ENCODE data around the gene GAS2L1.

Gene GAS2L1

GRCh38 chr22:29299136-29299900 lies 7.1 kb upstream of the GAS2L1 start:
- H3K4me3 Mint-ChIP-seq: no peak overlapping the region
- H3K27me3 Mint-ChIP-seq (ENCODE audit: low read depth): no peaks in the 10 kb centered on the region
- H3K36me3 Mint-ChIP-seq (ENCODE audit: low read depth): peaks cover 67% of the 10 kb centered on the region
- H3K27ac Mint-ChIP-seq: peak overlapping the region in 2 of 3 experiments; percentile 33 to 63
- H3K4me1 Mint-ChIP-seq: no peaks in the 10 kb centered on the region
- no peak for TF ChIP-seq CTCF (IDR thresholded peaks at IDR 0.05; ENCODE audit: unreplicated experiment in 3 of 3)
- H3K9me3 Mint-ChIP-seq: no peaks in the 10 kb centered on the region

GRCh38 chr22:29300467-29300806 lies 6.0 kb upstream of the GAS2L1 start:
- H3K9me3 Mint-ChIP-seq: no peaks in the 10 kb centered on the region
- no peak overlapping the region for H3K4me3 Mint-ChIP-seq
- H3K36me3 Mint-ChIP-seq (ENCODE audit: low read depth): peaks cover 59% of the 10 kb centered on the region
- H3K27me3 Mint-ChIP-seq (ENCODE audit: low read depth): peaks cover 3% of the 10 kb centered on the region
- TF ChIP-seq CTCF (IDR thresholded peaks at IDR 0.05; ENCODE audit: unreplicated experiment in 3 of 3): no peak
- H3K4me1 Mint-ChIP-seq: no peaks in the 10 kb centered on the region
- peak overlapping the region in 1 of 3 experiments; percentile 6 for H3K27ac Mint-ChIP-seq

DNA sequence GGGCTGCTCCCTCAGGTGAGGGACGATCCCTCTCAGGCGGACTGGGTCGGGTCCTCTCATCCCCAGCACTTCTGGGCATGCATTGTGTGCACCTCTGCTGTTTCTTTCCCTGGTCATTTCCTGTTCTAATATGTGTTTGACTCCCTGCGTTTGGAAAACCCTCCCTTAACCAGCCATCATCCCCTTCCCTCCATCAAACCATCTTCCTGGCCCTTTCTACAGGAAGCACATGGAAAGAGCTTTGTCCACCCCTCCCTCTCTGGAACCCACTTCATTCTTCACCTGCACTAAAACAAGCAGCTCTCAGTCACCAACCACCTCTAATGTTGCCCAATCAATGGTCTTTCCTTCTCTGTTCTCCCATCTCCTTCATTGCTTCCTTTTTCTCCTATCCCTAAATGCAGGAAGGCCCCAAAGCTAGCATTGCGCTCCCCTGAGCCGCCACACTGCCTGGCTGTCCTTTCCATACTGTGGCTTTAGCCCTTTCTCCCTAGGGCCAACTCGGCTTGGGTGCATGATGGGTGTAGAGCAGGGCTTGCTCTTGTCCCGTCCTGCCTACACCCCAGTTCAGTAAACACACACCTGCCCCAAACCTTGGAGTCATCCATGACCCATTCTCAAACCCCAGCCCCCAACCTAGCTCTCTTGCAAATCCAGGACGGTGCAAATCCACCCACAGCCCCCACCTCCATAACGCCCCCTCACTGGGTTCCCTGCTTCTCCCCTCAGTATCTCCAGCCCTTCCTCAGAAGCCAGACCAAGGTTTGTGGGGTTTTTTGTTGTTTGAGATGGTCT lies 5.4 kb upstream of the GAS2L1 start:
- TF ChIP-seq CTCF (IDR thresholded peaks at IDR 0.05; ENCODE audit: unreplicated experiment in 3 of 3): no peak
- no peaks in the 10 kb centered on the region for H3K4me1 Mint-ChIP-seq
- peaks cover 53% of the 10 kb centered on the region for H3K36me3 Mint-ChIP-seq (ENCODE audit: low read depth)
- peak overlapping the region in 2 of 3 experiments; percentile 4 to 6 for H3K27ac Mint-ChIP-seq
- H3K9me3 Mint-ChIP-seq: no peaks in the 10 kb centered on the region
- peaks cover 3% of the 10 kb centered on the region for H3K27me3 Mint-ChIP-seq (ENCODE audit: low read depth)
- H3K4me3 Mint-ChIP-seq: no peak overlapping the region

DNA sequence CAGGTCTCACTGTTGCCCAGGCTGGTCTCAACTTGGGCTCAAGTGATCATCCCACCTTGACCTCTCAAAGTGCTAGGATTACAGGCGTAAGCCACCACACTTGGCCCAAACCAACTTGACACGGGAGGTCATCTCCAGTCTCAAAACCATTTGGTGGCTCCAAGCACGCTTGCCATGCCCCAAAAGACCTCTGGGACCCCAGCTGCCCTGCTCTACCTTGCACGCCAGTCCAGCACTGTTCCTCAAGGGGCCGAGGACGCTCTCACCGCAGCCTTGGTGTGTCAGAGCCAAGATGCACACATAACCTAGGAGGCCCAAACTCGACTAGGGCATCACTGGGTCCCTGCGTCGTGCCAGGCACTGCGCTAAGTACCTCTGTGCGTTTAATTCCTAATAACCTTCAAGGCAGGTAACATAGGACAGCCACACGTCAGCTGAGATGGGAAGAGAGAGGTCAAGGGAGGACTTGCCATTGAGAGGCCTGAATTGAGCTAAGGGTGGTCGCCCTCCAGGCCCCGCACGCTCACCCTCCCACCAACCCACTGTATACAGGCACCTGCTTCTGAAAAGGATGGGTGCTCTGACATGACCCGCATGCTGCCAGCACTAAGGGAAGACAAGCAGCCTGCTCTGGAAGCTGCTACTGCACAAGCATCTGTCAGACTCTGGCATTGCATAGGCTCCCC lies 4.6 kb upstream of the GAS2L1 start:
- TF ChIP-seq CTCF (IDR thresholded peaks at IDR 0.05; ENCODE audit: unreplicated experiment in 3 of 3): no peak
- Mint-ChIP-seq H3K36me3 (ENCODE audit: low read depth) (peaks cover 47% of the 10 kb centered on the region), H3K4me1 (no peaks in the 10 kb centered on the region), H3K27ac (peak overlapping the region in 1 of 3 experiments; percentile 27), H3K9me3 (no peaks in the 10 kb centered on the region), H3K4me3 (no peak overlapping the region), H3K27me3 (ENCODE audit: low read depth) (peaks cover 3% of the 10 kb centered on the region)

DNA sequence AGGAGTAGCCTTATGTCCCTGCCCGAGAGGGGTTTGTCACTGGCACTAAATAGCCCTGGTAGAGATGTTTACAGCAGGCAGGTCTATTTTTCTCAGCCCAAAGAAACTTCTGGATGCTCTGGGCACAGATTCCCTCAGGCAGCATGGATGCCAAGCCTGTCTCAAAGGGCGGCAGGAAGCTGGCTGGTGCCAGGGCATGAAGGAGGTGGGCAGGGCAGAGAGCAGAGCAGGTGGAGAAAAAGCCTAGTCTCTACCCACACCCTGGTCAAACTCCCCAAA lies 4.1 kb upstream of the GAS2L1 start:
- no peak for TF ChIP-seq CTCF (IDR thresholded peaks at IDR 0.05; ENCODE audit: unreplicated experiment in 3 of 3)
- Mint-ChIP-seq H3K4me1 (no peaks in the 10 kb centered on the region), H3K27ac (peak overlapping the region in 1 of 3 experiments; percentile 27), H3K36me3 (ENCODE audit: low read depth) (peaks cover 42% of the 10 kb centered on the region), H3K4me3 (no peak overlapping the region), H3K27me3 (ENCODE audit: low read depth) (peaks cover 3% of the 10 kb centered on the region), H3K9me3 (no peaks in the 10 kb centered on the region)

Measured in nephron (organoid).